Spleen (tissue), 11 donors: Measurements from ENCODE around the gene AASDHPPT. TPM values are rescaled to one million over a fixed set of nuclear protein-coding genes. Genes with fewer than 3 reads are reported as not detected.

ENCODE experiments used
- DNase-seq: peaks from one replicate; pipeline ENCODE4 v3.0.0-alpha.2; 2020
- H3K27ac ChIP-seq, 8 donors: fragments of 200-600 bp; sonication (generic) in 7 of 8; 1 replicate in 4 of 8; 2 replicates in 4 of 8; pipeline versions ENCODE4 v1.5.0 to v1.8.0; 2016 to 2021; ENCODE audit warnings: inconsistent platforms in 4 of 8, mild to moderate bottlenecking in 4 of 8, moderate library complexity in 1 of 8
- H3K27me3 ChIP-seq, 7 donors: fragments of 200-600 bp; sonication (generic) in 6 of 7; replicated peaks in 1 of 7; 1 replicate in 4 of 7; 2 replicates in 3 of 7; pipeline versions ENCODE4 v1.5.0 to v1.8.0; 2016 to 2021; ENCODE audit warnings: inconsistent platforms in 3 of 7, mild to moderate bottlenecking in 1 of 7
- H3K36me3 ChIP-seq, 6 donors: fragments of 200-600 bp; sonication (generic) in 5 of 6; 1 replicate in 4 of 6; 2 replicates in 2 of 6; pipeline versions ENCODE4 v1.5.0 to v1.8.0; 2016 to 2021; ENCODE audit warnings: inconsistent platforms in 2 of 6
- H3K4me1 ChIP-seq, 6 donors: fragments of 200-600 bp; sonication (generic) in 5 of 6; 1 replicate in 3 of 6; 2 replicates in 3 of 6; pipeline versions ENCODE4 v1.5.0 to v1.8.0; 2016 to 2021; ENCODE audit warnings: inconsistent platforms in 3 of 6
- H3K4me3 ChIP-seq, 8 donors: fragments of 200-600 bp; sonication (generic) in 7 of 8; 1 replicate in 4 of 8; 2 replicates in 4 of 8; pipeline versions ENCODE4 v1.5.0 to v1.8.0; 2016 to 2021; ENCODE audit warnings: inconsistent platforms in 4 of 8, mild to moderate bottlenecking in 4 of 8, moderate library complexity in 2 of 8
- H3K9me3 ChIP-seq, 8 donors: fragments of 200-600 bp; sonication (generic) in 7 of 8; 1 replicate in 4 of 8; 2 replicates in 4 of 8; pipeline versions ENCODE4 v1.5.0 to v1.8.0; 2016 to 2021; ENCODE audit warnings: inconsistent platforms in 4 of 8
- CTCF ChIP-seq, 11 experiments: fragments of 200-600 bp in 7 of 11; fragments of 450-650 bp in 4 of 11; sonication (generic) in 4 of 11; IDR thresholded peaks in 8 of 11; conservative IDR thresholded peaks in 3 of 11; 1 replicate in 7 of 11; 2 replicates in 4 of 11; pipeline versions ENCODE4 v1.4.0 to v1.8.0; 2016 to 2021; ENCODE audit warnings: antibody characterized with exemption in 11 of 11, inconsistent platforms in 4 of 11, mild to moderate bottlenecking in 1 of 11
- POLR2A ChIP-seq, 3 donors: fragments of 450-650 bp; IDR thresholded peaks; one replicate each; pipeline ENCODE4 v1.5.1; 2017; ENCODE audit warnings: antibody characterized with exemption in 3 of 3, mild to moderate bottlenecking in 1 of 3
- POLR2AphosphoS5 ChIP-seq, 3 donors: sonication (generic); formaldehyde crosslinking; IDR thresholded peaks; one replicate each; pipeline ENCODE4 v1.5.1; 2017; ENCODE audit warnings: antibody characterized with exemption in 3 of 3
- WGBS, 5 donors: extraction: QIAGEN DNeasy Blood & Tissue Kit in 3 of 5; methylation state at CpG; one replicate each; pipeline versions ENCODE4 v1.1.5 to v1.1.7; 2013 to 2018; 5-methylcytosine and 5-hydroxymethylcytosine counted together
- intact Hi-C: fragments of 100-400 bp; cut with DNase I; formaldehyde crosslinking; loops from one replicate; pipeline ENCODE4 v1.15.0; 2023; ENCODE audit warnings: low total_unique reads
- polyA plus RNA-seq, 3 donors: library from polyadenylated mRNA; stranded (reverse); fragments of 200-250 nt; gene quantifications; one replicate each; pipeline ENCODE4 v1.2.1, GENCODE V29; 2013
- total RNA-seq, 7 donors: library from RNA; depleted of rRNA in 3 of 7; stranded (reverse); fragments of >200 nt in 3 of 7; fragmentation: NEBNext Ultra II Directional in 4 of 7; extraction: Animal tissue kit (Norgen Biotek cat#: 25700) in 4 of 7; gene quantifications; one replicate each; pipeline versions ENCODE4 v1.1.0 to v1.2.1, GENCODE V29; 2016 to 2021
- donor health status: healthy with polysubstance abuse.
- donor health status: DM: no; HTN: no; CAD: no; lungs with moderate emphysema.
- donor health status: DM: no; HTN: no; CAD: no.
- donor health status: Bipolar disorder and iron deficiency.
- donor health status: healthy.
- donor health status: DM: no; HTN: no; CAD: no.
- donor health status: DM: yes; HTN: yes; CAD: no.

Gene AASDHPPT
- total and polyA plus RNA-seq, 10 donors: 12.3 to 53.5 (median 27.4) TPM

GRCh38 chr11:106092446-106092845, 15.0 kb downstream of the AASDHPPT start:
- Histone ChIP-seq H3K27ac (no peak overlapping the region), H3K9me3 (no peaks in the 10 kb centered on the region), H3K27me3 (no peaks in the 10 kb centered on the region), H3K4me1 (peaks cover 8 to 38% (median 16%) of the 10 kb centered on the region in 6 donors), H3K4me3 (no peak overlapping the region), H3K36me3 (peaks cover 2 to 73% (median 55%) of the 10 kb centered on the region in 6 donors)
- DNase-seq: no peak
- TF ChIP-seq POLR2A (IDR thresholded peaks at IDR 0.05) (no peak), CTCF (IDR thresholded peaks at IDR 0.05 in 8 of 11, conservative IDR thresholded peaks at IDR 0.05 in 3 of 11) (no peak), POLR2AphosphoS5 (IDR thresholded peaks at IDR 0.05) (no peak)
- WGBS, 5 donors: 87 to 96% (median 92%) methylated on average over 1 of the region's 1 CpG
- intact Hi-C loops: no loop called here

- peaks cover 4 to 63% (median 40%) of the 10 kb centered on the region in 6 donors for H3K36me3 ChIP-seq
Measured at GRCh38 chr11:106098893-106099553, 21.6 kb downstream of the AASDHPPT start.

GRCh38 chr11:106101370-106101769, 23.9 kb downstream of the AASDHPPT start:
- Histone ChIP-seq H3K36me3 (peaks cover 4 to 39% (median 22%) of the 10 kb centered on the region in 6 donors), H3K27me3 (no peaks in the 10 kb centered on the region), H3K27ac (no peak overlapping the region), H3K4me3 (no peak overlapping the region), H3K9me3 (no peaks in the 10 kb centered on the region), H3K4me1 (peaks cover 0 to 6% (median 0%) of the 10 kb centered on the region in 6 donors)
- DNase-seq: no peak
- intact Hi-C loops: no loop called here
- TF ChIP-seq POLR2A (IDR thresholded peaks at IDR 0.05) (no peak), POLR2AphosphoS5 (IDR thresholded peaks at IDR 0.05) (no peak), CTCF (IDR thresholded peaks at IDR 0.05 in 8 of 11, conservative IDR thresholded peaks at IDR 0.05 in 3 of 11) (no peak)
- WGBS, 5 donors: 87 to 91% (median 89%) methylated on average over 3 of the region's 3 CpGs

More at GRCh38 chr11:106098893-106099553, 21.6 kb downstream of the AASDHPPT start:
- Histone ChIP-seq H3K4me3 (no peak overlapping the region), H3K9me3 (no peaks in the 10 kb centered on the region), H3K27me3 (no peaks in the 10 kb centered on the region), H3K27ac (no peak overlapping the region), H3K4me1 (peaks cover 0 to 6% (median 0%) of the 10 kb centered on the region in 6 donors)
- no peak for TF ChIP-seq POLR2A (IDR thresholded peaks at IDR 0.05)
- TF ChIP-seq POLR2AphosphoS5 (IDR thresholded peaks at IDR 0.05): no peak
- no peak for TF ChIP-seq CTCF (IDR thresholded peaks at IDR 0.05 in 8 of 11, conservative IDR thresholded peaks at IDR 0.05 in 3 of 11)
- WGBS, 5 donors: 93 to 100% (median 95%) methylated on average over 1 of the region's 1 CpG
- no peak for DNase-seq
- intact Hi-C loops: no loop called here

- Histone ChIP-seq H3K27ac (no peak overlapping the region), H3K9me3 (no peaks in the 10 kb centered on the region), H3K27me3 (no peaks in the 10 kb centered on the region), H3K4me1 (peaks cover 0 to 6% (median 0%) of the 10 kb centered on the region in 6 donors), H3K36me3 (peaks cover 3 to 35% (median 17%) of the 10 kb centered on the region in 6 donors), H3K4me3 (no peak overlapping the region)
- intact Hi-C loops: no loop called here
- 88 to 100% (median 90%) methylated on average over 1 of the region's 1 CpG for WGBS, 5 donors
- DNase-seq: no peak
- TF ChIP-seq CTCF (IDR thresholded peaks at IDR 0.05 in 8 of 11, conservative IDR thresholded peaks at IDR 0.05 in 3 of 11): no peak
- TF ChIP-seq POLR2AphosphoS5 (IDR thresholded peaks at IDR 0.05): no peak
- no peak for TF ChIP-seq POLR2A (IDR thresholded peaks at IDR 0.05)
Measured at GRCh38 chr11:106101819-106102218, 24.4 kb downstream of the AASDHPPT start.
